ENCODE data around the gene EPS8L3. TPM values are rescaled to one million over a fixed set of nuclear protein-coding genes. Genes with fewer than 3 reads are reported as not detected.

EPS8L3 gene
- total and polyA plus RNA-seq, 9 of the 15 experiments (the other 6 are each of a cell fraction or from before 2014, with no cell fraction given) = 0.09 to 0.42 (median 0.14) TPM; not detected in 5

DNA sequence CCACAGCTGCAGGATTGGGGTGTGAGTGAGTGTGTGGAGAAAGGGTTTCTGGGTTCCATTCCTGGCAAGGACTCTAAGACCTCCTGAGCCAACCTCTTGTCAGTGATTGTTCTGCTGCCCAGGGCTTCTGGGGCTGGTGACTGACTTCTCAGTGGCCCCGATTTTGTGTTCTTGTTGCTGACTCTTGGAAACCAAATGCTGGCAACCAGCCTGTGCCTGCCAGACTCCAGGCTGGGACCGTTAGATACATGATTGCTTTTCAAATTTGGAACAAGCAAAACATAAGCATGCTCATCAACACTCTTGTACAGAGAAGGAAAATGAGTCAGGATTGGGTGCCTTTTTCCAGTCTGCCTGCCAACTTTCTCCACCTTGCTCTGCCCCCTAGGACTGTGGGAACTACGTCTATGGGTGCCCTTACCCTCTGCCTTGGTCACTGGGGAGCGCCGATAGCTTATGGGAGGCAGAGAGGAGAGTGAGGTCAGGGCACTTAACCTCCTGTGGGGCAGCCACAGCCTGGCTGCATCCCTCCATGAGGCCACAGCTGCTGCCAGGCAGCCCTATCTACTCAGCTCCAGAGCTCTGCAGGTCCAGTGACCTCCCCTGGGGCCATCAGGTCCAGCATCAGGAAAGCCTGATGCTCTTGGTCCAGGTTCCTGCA is 39.3 kb upstream of the EPS8L3 start:
- no TSS peak for BruUV-seq (replicated peaks)
- in situ Hi-C loops (cut with MboI) (no loop called here), intact Hi-C loops (cut with micrococcal nuclease) (no loop called here)
- ChIA-PET POLR2A (interaction anchor here (0.9 to 1.5 kb wide), 2 partner anchors 19 to 181 kb away, joined by 3 to 4 read pairs; partner anchors contain the start of gene AHCYL1), CTCF (ENCODE audit: low intra/inter-chr PET ratio) (no interaction called here)
- peaks cover 0 to 15% of the 10 kb centered on the region in 2 experiments; a peak in 3 of 5 replicates for H3K4me1 ChIP-seq (replicated peaks in 1 of 2; ENCODE audit: control insufficient read depth in 2 of 2, insufficient read depth in 2 of 2, low read length in 2 of 2)
- H3K27ac ChIP-seq (ENCODE audit: extremely low read depth, low read depth, low read length) = no peak overlapping the region
- no peaks in the 10 kb centered on the region for H3K9me3 ChIP-seq (replicated peaks; ENCODE audit: control insufficient read depth, insufficient read depth, low read depth, low read length)
- peak overlapping the region in 1 of 2 experiments; percentile 81; a peak in 2 of 4 replicates for H3K9ac ChIP-seq (ENCODE audit: insufficient read depth in 1 of 2, low read depth in 2 of 2, low read length in 2 of 2)
- H3K4me3 ChIP-seq = no peak overlapping the region
- H3K79me2 ChIP-seq (ENCODE audit: control insufficient read depth, insufficient read depth, low read length) = no peaks in the 10 kb centered on the region
- no peaks in the 10 kb centered on the region for H3K36me3 ChIP-seq (ENCODE audit: control insufficient read depth, insufficient read depth, low read length)
- DNase-seq (ENCODE audit: extremely low read depth in 1 of 4, low spot score in 3 of 4) (peak in 1 of 4 experiments; percentile 31), FAIRE-seq (peak; percentile 44), ATAC-seq (peak; percentile 47)
- no peak overlapping the region for H3K4me2 ChIP-seq (ENCODE audit: insufficient read depth, low read length)
- no peaks in the 10 kb centered on the region for H3K9me1 ChIP-seq (ENCODE audit: control insufficient read depth, insufficient read depth, low read length)
- WGBS (ENCODE audit: insufficient coverage, low coverage, missing lambda C conversion rate) = 36% methylated on average over 5 of the region's 5 CpGs
- peak overlapping the region; percentile 25; the same call in 1 of the 2 replicates for H2AFZ ChIP-seq (ENCODE audit: low read depth, low read length)
- no peaks in the 10 kb centered on the region for H3K27me3 ChIP-seq (ENCODE audit: control insufficient read depth in 2 of 2, insufficient read depth in 2 of 2, low read length in 2 of 2)
- no peaks in the 10 kb centered on the region for H4K20me1 ChIP-seq (replicated peaks; ENCODE audit: control insufficient read depth, insufficient read depth, low read length)
- TF ChIP-seq, protein P1, sequence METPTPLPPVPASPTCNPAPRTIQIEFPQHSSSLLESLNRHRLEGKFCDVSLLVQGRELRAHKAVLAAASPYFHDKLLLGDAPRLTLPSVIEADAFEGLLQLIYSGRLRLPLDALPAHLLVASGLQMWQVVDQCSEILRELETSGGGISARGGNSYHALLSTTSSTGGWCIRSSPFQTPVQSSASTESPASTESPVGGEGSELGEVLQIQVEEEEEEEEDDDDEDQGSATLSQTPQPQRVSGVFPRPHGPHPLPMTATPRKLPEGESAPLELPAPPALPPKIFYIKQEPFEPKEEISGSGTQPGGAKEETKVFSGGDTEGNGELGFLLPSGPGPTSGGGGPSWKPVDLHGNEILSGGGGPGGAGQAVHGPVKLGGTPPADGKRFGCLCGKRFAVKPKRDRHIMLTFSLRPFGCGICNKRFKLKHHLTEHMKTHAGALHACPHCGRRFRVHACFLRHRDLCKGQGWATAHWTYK (CRISPR knock-in tag; IDR thresholded peaks at IDR 0.05) = no peak
- TF ChIP-seq TRIM24 (IDR thresholded peaks at IDR 0.05) = no peak
- no peak for TF ChIP-seq ZNF24 (IDR thresholded peaks at IDR 0.05)
- no peak for TF ChIP-seq RCOR1 (IDR thresholded peaks at IDR 0.05; ENCODE audit: borderline replicate concordance in 1 of 2, low read depth in 2 of 2, low read length in 2 of 2)
- TF ChIP-seq STAG1 (CRISPR knock-in tag; IDR thresholded peaks at IDR 0.05; ENCODE audit: borderline replicate concordance) = no peak
- TF ChIP-seq GABPB2 (CRISPR knock-in tag; conservative IDR thresholded peaks at IDR 0.05) = no peak
- TF ChIP-seq RBFOX2 (IDR thresholded peaks at IDR 0.05; ENCODE audit: low read depth, low read length) = no peak
- no peak for TF ChIP-seq SRSF9 (IDR thresholded peaks at IDR 0.05; ENCODE audit: borderline replicate concordance, low read depth, low read length)
- TF ChIP-seq BRCA1 (IDR thresholded peaks at IDR 0.05) = no peak
- TF ChIP-seq BRCA1 (CRISPR knock-in tag; IDR thresholded peaks at IDR 0.05) = no peak
- no peak for TF ChIP-seq ELF4 (CRISPR knock-in tag; IDR thresholded peaks at IDR 0.05)
- TF ChIP-seq TAL1 (IDR thresholded peaks at IDR 0.05) = 0 out of 2 replicates have a peak, but pooled peaks have one; percentile 7
- no peak for TF ChIP-seq NONO (IDR thresholded peaks at IDR 0.05; ENCODE audit: low read depth in 2 of 2, low read length in 1 of 2)
- no peak for TF ChIP-seq BMI1 (IDR thresholded peaks at IDR 0.05; ENCODE audit: low read length)
- no peak for TF ChIP-seq CHD2 (IDR thresholded peaks at IDR 0.05; ENCODE audit: low read depth, low read length)
- TF ChIP-seq BRD4 (IDR thresholded peaks at IDR 0.05) = no peak
- peak; percentile 55 for TF ChIP-seq CBFA2T2 (conservative IDR thresholded peaks at IDR 0.05)
- peak; percentile 39; the same call in 1 of the 2 replicates for TF ChIP-seq TCF3 (CRISPR knock-in tag; IDR thresholded peaks at IDR 0.05)
- TF ChIP-seq, protein P2, sequence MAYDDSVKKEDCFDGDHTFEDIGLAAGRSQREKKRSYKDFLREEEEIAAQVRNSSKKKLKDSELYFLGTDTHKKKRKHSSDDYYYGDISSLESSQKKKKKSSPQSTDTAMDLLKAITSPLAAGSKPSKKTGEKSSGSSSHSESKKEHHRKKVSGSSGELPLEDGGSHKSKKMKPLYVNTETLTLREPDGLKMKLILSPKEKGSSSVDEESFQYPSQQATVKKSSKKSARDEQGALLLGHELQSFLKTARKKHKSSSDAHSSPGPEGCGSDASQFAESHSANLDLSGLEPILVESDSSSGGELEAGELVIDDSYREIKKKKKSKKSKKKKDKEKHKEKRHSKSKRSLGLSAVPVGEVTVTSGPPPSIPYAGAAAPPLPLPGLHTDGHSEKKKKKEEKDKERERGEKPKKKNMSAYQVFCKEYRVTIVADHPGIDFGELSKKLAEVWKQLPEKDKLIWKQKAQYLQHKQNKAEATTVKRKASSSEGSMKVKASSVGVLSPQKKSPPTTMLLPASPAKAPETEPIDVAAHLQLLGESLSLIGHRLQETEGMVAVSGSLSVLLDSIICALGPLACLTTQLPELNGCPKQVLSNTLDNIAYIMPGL (CRISPR knock-in tag; IDR thresholded peaks at IDR 0.05) = no peak
- no peak for TF ChIP-seq SAFB2 (IDR thresholded peaks at IDR 0.05; ENCODE audit: borderline replicate concordance, low read depth, low read length, severe bottlenecking)
- no peak for TF ChIP-seq ZNF311 (CRISPR knock-in tag; IDR thresholded peaks at IDR 0.05)
- TF ChIP-seq SRSF1 (IDR thresholded peaks at IDR 0.05; ENCODE audit: low read depth, low read length) = no peak
